Breast epithelium (tissue), 4 donors: ENCODE data around the gene CRIP3. TPM values are rescaled to one million over a fixed set of nuclear protein-coding genes. Genes with fewer than 3 reads are reported as not detected.

Experiments used
- DNase-seq, 2 donors: peaks; one replicate each; pipeline ENCODE4 v3.0.0-alpha.2; 2019; ENCODE audit warnings: low spot score in 2 of 2
- H3K27ac ChIP-seq, 2 donors: fragments of 200-600 bp; sonication (generic) in 1 of 2; one replicate each; pipeline ENCODE4 v1.5.1; 2016 to 2019; ENCODE audit warnings: mild to moderate bottlenecking in 1 of 2
- H3K27me3 ChIP-seq, 2 donors: fragments of 200-600 bp; sonication (generic) in 1 of 2; one replicate each; pipeline versions ENCODE4 v1.5.1 to v1.6.0; 2017 to 2019; ENCODE audit warnings: control low read depth in 1 of 2, mild to moderate bottlenecking in 1 of 2
- H3K36me3 ChIP-seq: fragments of 200-600 bp; one replicate; pipeline ENCODE4 v1.5.1; 2019
- H3K4me1 ChIP-seq, 2 donors: fragments of 200-600 bp; sonication (generic); one replicate each; pipeline ENCODE4 v1.5.1; 2016 to 2019; ENCODE audit warnings: control low read depth in 1 of 2
- H3K4me3 ChIP-seq, 3 donors: fragments of 200-600 bp; sonication (generic); 1 replicate in 2 of 3; 2 replicates in 1 of 3; pipeline ENCODE4 v1.5.1; 2016 to 2019; ENCODE audit warnings: mild to moderate bottlenecking in 3 of 3, moderate library complexity in 2 of 3
- H3K9me3 ChIP-seq, 2 donors: fragments of 200-600 bp; sonication (generic) in 1 of 2; one replicate each; pipeline ENCODE4 v1.5.1; 2016 to 2019; ENCODE audit warnings: control low read depth in 1 of 2
- CTCF ChIP-seq, 3 donors: fragments of 450-650 bp; IDR thresholded peaks; one replicate each; pipeline ENCODE4 v1.5.1; 2016 to 2017; ENCODE audit warnings: antibody characterized with exemption in 3 of 3, mild to moderate bottlenecking in 3 of 3, moderate library complexity in 3 of 3
- POLR2A ChIP-seq: fragments of 450-650 bp; IDR thresholded peaks from one replicate; pipeline ENCODE4 v1.6.1; 2016; ENCODE audit warnings: antibody characterized with exemption, mild to moderate bottlenecking, moderate library complexity
- POLR2AphosphoS5 ChIP-seq, 3 donors: sonication (generic); formaldehyde crosslinking; IDR thresholded peaks; one replicate each; pipeline ENCODE4 v1.6.1; 2017; ENCODE audit warnings: antibody characterized with exemption in 3 of 3
- intact Hi-C: fragments of 100-400 bp; cut with DNase I; formaldehyde crosslinking; loops from one replicate; pipeline ENCODE4 v1.15.1; 2023; ENCODE audit warnings: low total_unique reads
- total RNA-seq, 3 donors: library from RNA; depleted of rRNA; stranded (reverse); fragments of >200 nt; gene quantifications; one replicate each; pipeline ENCODE4 v1.1.0, GENCODE V29; 2016

The CRIP3 gene
- total RNA-seq, 3 donors from 2014 or later = 1.6 to 2.1 (median 1.9) TPM

GRCh38 chr6:43293698-43294097, 14.9 kb downstream of the CRIP3 start:
- TF ChIP-seq POLR2AphosphoS5 (IDR thresholded peaks at IDR 0.05) (no peak), POLR2A (no peak), CTCF (IDR thresholded peaks at IDR 0.05) (no peak)
- DNase-seq = no peak
- Histone ChIP-seq H3K27me3 (peaks cover 0 to 4% of the 10 kb centered on the region in 2 donors), H3K4me3 (no peak overlapping the region), H3K9me3 (no peaks in the 10 kb centered on the region), H3K27ac (no peak overlapping the region), H3K36me3 (no peaks in the 10 kb centered on the region), H3K4me1 (no peaks in the 10 kb centered on the region)
- intact Hi-C loops = no loop called here

GRCh38 chr6:43292763-43293318, 15.8 kb downstream of the CRIP3 start:
- H3K4me1 ChIP-seq = no peaks in the 10 kb centered on the region
- H3K9me3 ChIP-seq = no peaks in the 10 kb centered on the region
- H3K4me3 ChIP-seq = no peak overlapping the region
- TF ChIP-seq POLR2AphosphoS5 (IDR thresholded peaks at IDR 0.05) (no peak), CTCF (IDR thresholded peaks at IDR 0.05) (no peak), POLR2A (no peak)
- no peak overlapping the region for H3K27ac ChIP-seq
- no peaks in the 10 kb centered on the region for H3K36me3 ChIP-seq
- intact Hi-C loops = no loop called here
- peak in 1 of 2 donors; percentile 15 for DNase-seq
- no peaks in the 10 kb centered on the region for H3K27me3 ChIP-seq

GRCh38 chr6:43292341-43292740, 16.3 kb downstream of the CRIP3 start:
- intact Hi-C loops = no loop called here
- Histone ChIP-seq H3K27me3 (no peaks in the 10 kb centered on the region), H3K4me3 (no peak overlapping the region), H3K9me3 (no peaks in the 10 kb centered on the region), H3K27ac (no peak overlapping the region), H3K36me3 (no peaks in the 10 kb centered on the region), H3K4me1 (no peaks in the 10 kb centered on the region)
- no peak for TF ChIP-seq POLR2AphosphoS5 (IDR thresholded peaks at IDR 0.05)
- TF ChIP-seq CTCF (IDR thresholded peaks at IDR 0.05) = no peak
- no peak for TF ChIP-seq POLR2A
- DNase-seq = peak in 1 of 2 donors; percentile 39

- intact Hi-C loops = no loop called here
- H3K4me3 ChIP-seq = no peak overlapping the region
Observed at GRCh38 chr6:43291708-43292107, 16.9 kb downstream of the CRIP3 start.

More at GRCh38 chr6:43291708-43292107, 16.9 kb downstream of the CRIP3 start:
- Histone ChIP-seq H3K27me3 (no peaks in the 10 kb centered on the region), H3K36me3 (no peaks in the 10 kb centered on the region), H3K27ac (no peak overlapping the region), H3K9me3 (no peaks in the 10 kb centered on the region), H3K4me1 (no peaks in the 10 kb centered on the region)
- TF ChIP-seq POLR2A = no peak
- no peak for TF ChIP-seq POLR2AphosphoS5 (IDR thresholded peaks at IDR 0.05)
- no peak for TF ChIP-seq CTCF (IDR thresholded peaks at IDR 0.05)
- DNase-seq = no peak
